ENCODE results near the gene NRF1. TPM values are rescaled to one million over a fixed set of nuclear protein-coding genes. Genes with fewer than 3 reads are reported as not detected.

Gene NRF1
- total and polyA plus RNA-seq, 2 of the 13 experiments (the other 11 are each of a cell fraction or from before 2014, with no cell fraction given): 9.3 to 10.1 TPM

GRCh38 chr7:129799350-129799955 lies 187.9 kb downstream of the NRF1 start:
- Histone ChIP-seq H3K36me3 (replicated peaks in 1 of 2; ENCODE audit: control insufficient read depth in 1 of 2, insufficient read depth in 2 of 2, low read length in 2 of 2) (no peaks in the 10 kb centered on the region), H3K9ac (ENCODE audit: insufficient read depth, low read depth, low read length) (no peak overlapping the region), H3K4me1 (ENCODE audit: insufficient read depth, low read length) (peaks cover 6% of the 10 kb centered on the region; the same call in 1 of the 2 replicates), H3K4me3 (replicated peaks in 1 of 3; ENCODE audit: insufficient read depth in 1 of 3, low read depth in 2 of 3, low read length in 3 of 3) (no peak overlapping the region), H3K79me2 (ENCODE audit: insufficient read depth, low read length) (no peaks in the 10 kb centered on the region), H3K27me3 (ENCODE audit: control insufficient read depth in 1 of 2, insufficient read depth in 2 of 2, low read length in 2 of 2) (peaks cover 5 to 31% of the 10 kb centered on the region in 2 experiments; a peak in 3 of 5 replicates), H3K4me2 (ENCODE audit: low read depth, low read length) (no peak overlapping the region), H2AFZ (ENCODE audit: low read length) (no peak overlapping the region), H3K27ac (ENCODE audit: extremely low read length, insufficient read depth, low read length) (no peak overlapping the region), H4K20me1 (ENCODE audit: insufficient read depth, low read length) (no peaks in the 10 kb centered on the region), H3K9me3 (ENCODE audit: low read length) (no peaks in the 10 kb centered on the region)
- FAIRE-seq (no peak), ATAC-seq (no peak), DNase-seq (ENCODE audit: low spot score) (no peak)
- ChIA-PET CTCF (ENCODE audit: low intra/inter-chr PET ratio, low total read pairs) (no interaction called here), POLR2A (no interaction called here)
- BruUV-seq (replicated peaks): no TSS peak
- no peak for TF ChIP-seq HDAC6 (IDR thresholded peaks at IDR 0.05; ENCODE audit: low read depth, low read length)
- TF ChIP-seq ZNF670 (CRISPR knock-in tag; IDR thresholded peaks at IDR 0.05; ENCODE audit: borderline replicate concordance): no peak
- no peak for TF ChIP-seq GRHL1 (CRISPR knock-in tag; conservative IDR thresholded peaks at IDR 0.05)
- in situ Hi-C loops (cut with HindIII; ENCODE audit: extremely low pct_ligation_motif_present, low pct_unique_long_range_greater_than_20kb) (no loop called here), intact Hi-C loops (cut with micrococcal nuclease; ENCODE audit: unreplicated experiment) (no loop called here)
- 0% methylated on average over 2 of the region's 13 CpGs for WGBS (ENCODE audit: low lambda C conversion rate)

- no peaks in the 10 kb centered on the region for H3K9me3 ChIP-seq (ENCODE audit: low read length)
- H3K27ac ChIP-seq (ENCODE audit: extremely low read length, insufficient read depth, low read length): no peak overlapping the region
- no peak overlapping the region for H3K4me2 ChIP-seq (ENCODE audit: low read depth, low read length)
- H3K9ac ChIP-seq (ENCODE audit: insufficient read depth, low read depth, low read length): no peak overlapping the region
- no peak overlapping the region for H2AFZ ChIP-seq (ENCODE audit: low read length)
- 5% methylated on average over 6 of the region's 7 CpGs for WGBS (ENCODE audit: low lambda C conversion rate)
- no peaks in the 10 kb centered on the region for H4K20me1 ChIP-seq (ENCODE audit: insufficient read depth, low read length)
- ATAC-seq (no peak), DNase-seq (ENCODE audit: low spot score) (no peak), FAIRE-seq (no peak)
- in situ Hi-C loops (cut with HindIII; ENCODE audit: extremely low pct_ligation_motif_present, low pct_unique_long_range_greater_than_20kb) (no loop called here), intact Hi-C loops (cut with micrococcal nuclease; ENCODE audit: unreplicated experiment) (no loop called here)
- H3K4me1 ChIP-seq (ENCODE audit: insufficient read depth, low read length): peaks cover 3% of the 10 kb centered on the region; the same call in 1 of the 2 replicates
- H3K27me3 ChIP-seq (ENCODE audit: control insufficient read depth in 1 of 2, insufficient read depth in 2 of 2, low read length in 2 of 2): peaks cover 5 to 33% of the 10 kb centered on the region in 2 experiments; a peak in 3 of 5 replicates
- H3K4me3 ChIP-seq (replicated peaks in 1 of 3; ENCODE audit: insufficient read depth in 1 of 3, low read depth in 2 of 3, low read length in 3 of 3): no peak overlapping the region
- no TSS peak for BruUV-seq (replicated peaks)
- H3K79me2 ChIP-seq (ENCODE audit: insufficient read depth, low read length): no peaks in the 10 kb centered on the region
- H3K36me3 ChIP-seq (replicated peaks in 1 of 2; ENCODE audit: control insufficient read depth in 1 of 2, insufficient read depth in 2 of 2, low read length in 2 of 2): no peaks in the 10 kb centered on the region
- ChIA-PET POLR2A (no interaction called here), CTCF (ENCODE audit: low intra/inter-chr PET ratio, low total read pairs) (no interaction called here)
- no peak for TF ChIP-seq CTCF (CRISPR knock-in tag; IDR thresholded peaks at IDR 0.05)
- TF ChIP-seq GABPA (IDR thresholded peaks at IDR 0.05; ENCODE audit: low read depth, low read length): no peak
- no peak for TF ChIP-seq GABPA (CRISPR knock-in tag; IDR thresholded peaks at IDR 0.05; ENCODE audit: low read depth)
- no peak for TF ChIP-seq SOX13 (IDR thresholded peaks at IDR 0.05)
- no peak for TF ChIP-seq SOX13 (CRISPR knock-in tag; conservative IDR thresholded peaks at IDR 0.05 in 1 of 2, IDR thresholded peaks at IDR 0.05 in 1 of 2)
- TF ChIP-seq SP1 (IDR thresholded peaks at IDR 0.05): no peak
- TF ChIP-seq SP1 (CRISPR knock-in tag; IDR thresholded peaks at IDR 0.05): no peak
- no peak for TF ChIP-seq JDP2 (CRISPR knock-in tag; IDR thresholded peaks at IDR 0.05; ENCODE audit: borderline replicate concordance)
- TF ChIP-seq HNF4A (CRISPR knock-in tag; IDR thresholded peaks at IDR 0.05): no peak
- TF ChIP-seq ZGPAT (CRISPR knock-in tag; IDR thresholded peaks at IDR 0.05): no peak
- TF ChIP-seq FOXM1 (CRISPR knock-in tag; IDR thresholded peaks at IDR 0.05): no peak
- TF ChIP-seq ZC3H4 (CRISPR knock-in tag; IDR thresholded peaks at IDR 0.05; ENCODE audit: borderline replicate concordance): no peak
Measured at GRCh38 chr7:129800901-129801300, 189.4 kb downstream of the NRF1 start.
